SK-N-SH treated with all-trans-retinoic acid at 6 μM for 48 hours (cell line): ENCODE data around the gene ZNF749.

Experiments used
- ATAC-seq: fragments of 200-7000 bp; cut with Tn5 transposase; 3 replicates; pipeline ENCODE4 v1.9.1; 2020; ENCODE audit warnings: mild to moderate bottlenecking, moderate library complexity
- ARNTL ChIP-seq: fragments of 450-650 bp; formaldehyde crosslinking; IDR thresholded peaks from 2 replicates; pipeline ENCODE4 v1.5.0; 2020; ENCODE audit warnings: low read depth, mild to moderate bottlenecking, moderate library complexity, borderline replicate concordance
- BACH2 ChIP-seq: fragments of 250-450 bp; sonication (Bioruptor Pico); IDR thresholded peaks from 2 replicates; pipeline ENCODE4 v1.9.0; 2021; ENCODE audit warnings: mild to moderate bottlenecking, borderline replicate concordance
- CREB5 ChIP-seq: fragments of 250-450 bp; sonication (Bioruptor Pico); IDR thresholded peaks from 2 replicates; pipeline ENCODE4 v1.5.1; 2020; ENCODE audit warnings: low read depth, mild to moderate bottlenecking, moderate library complexity
- CSDC2 ChIP-seq: fragments of 250-450 bp; sonication (Bioruptor Pico); IDR thresholded peaks from 2 replicates; pipeline ENCODE4 v1.5.0; 2020; ENCODE audit warnings: mild to moderate bottlenecking, moderate library complexity
- CSRNP3 ChIP-seq: fragments of 250-450 bp; sonication (Bioruptor Pico); IDR thresholded peaks from 2 replicates; pipeline ENCODE4 v1.5.1; 2021; ENCODE audit warnings: mild to moderate bottlenecking, moderate library complexity
- ESRRG ChIP-seq: fragments of 250-450 bp; sonication (Bioruptor Pico); IDR thresholded peaks from 2 replicates; pipeline ENCODE4 v1.6.1; 2021; ENCODE audit warnings: mild to moderate bottlenecking
- GLIS3 ChIP-seq: fragments of 250-450 bp; sonication (Bioruptor Pico); IDR thresholded peaks from 2 replicates; pipeline ENCODE4 v1.5.0; 2020; ENCODE audit warnings: mild to moderate bottlenecking, moderate library complexity
- OSR1 ChIP-seq: fragments of 250-450 bp; sonication (Bioruptor Pico); IDR thresholded peaks from 2 replicates; pipeline ENCODE4 v1.8.0; 2022; ENCODE audit warnings: moderate library complexity, mild to moderate bottlenecking, inconsistent platforms
- PATZ1 ChIP-seq: fragments of 250-450 bp; sonication (Bioruptor Pico); IDR thresholded peaks from 2 replicates; pipeline ENCODE4 v1.8.0; 2020; ENCODE audit warnings: mild to moderate bottlenecking, moderate library complexity, borderline replicate concordance
- POU6F1 ChIP-seq: fragments of 250-450 bp; sonication (Bioruptor Pico); IDR thresholded peaks from 2 replicates; pipeline ENCODE4 v1.8.0; 2021; ENCODE audit warnings: low read depth, mild to moderate bottlenecking, moderate library complexity, borderline replicate concordance
- PPARA ChIP-seq: fragments of 250-450 bp; sonication (Bioruptor Pico); IDR thresholded peaks from 2 replicates; pipeline ENCODE4 v1.5.0; 2020; ENCODE audit warnings: mild to moderate bottlenecking, borderline replicate concordance
- RARB ChIP-seq: fragments of 250-450 bp; sonication (Bioruptor Pico); IDR thresholded peaks from 2 replicates; pipeline ENCODE4 v1.8.0; 2021; ENCODE audit warnings: mild to moderate bottlenecking, moderate library complexity
- SNAI2 ChIP-seq: fragments of 250-450 bp; sonication (Bioruptor Pico); IDR thresholded peaks from 2 replicates; pipeline ENCODE4 v1.5.0; 2020; ENCODE audit warnings: mild to moderate bottlenecking, moderate library complexity
- TOX ChIP-seq: fragments of 250-450 bp; sonication (Bioruptor Pico); IDR thresholded peaks from 2 replicates; pipeline ENCODE4 v1.8.0; 2021; ENCODE audit warnings: mild to moderate bottlenecking, moderate library complexity, borderline replicate concordance
- TSHZ2 ChIP-seq: fragments of 250-450 bp; sonication (Bioruptor Pico); IDR thresholded peaks from 2 replicates; pipeline ENCODE4 v1.5.0; 2020; ENCODE audit warnings: mild to moderate bottlenecking, moderate library complexity
- ZC3H10 ChIP-seq: fragments of 250-450 bp; sonication (Bioruptor Pico); IDR thresholded peaks from 2 replicates; pipeline ENCODE4 v1.5.1; 2021; ENCODE audit warnings: mild to moderate bottlenecking, moderate library complexity
- ZFP3 ChIP-seq: fragments of 250-450 bp; sonication (Bioruptor Pico); IDR thresholded peaks from 2 replicates; pipeline ENCODE4 v1.5.0; 2020; ENCODE audit warnings: mild to moderate bottlenecking, moderate library complexity
- ZNF565 ChIP-seq: fragments of 450-650 bp; formaldehyde crosslinking; conservative IDR thresholded peaks from 2 replicates; pipeline ENCODE4 v1.5.0; 2020; ENCODE audit warnings: low read depth, mild to moderate bottlenecking, moderate library complexity
- ZNF70 ChIP-seq: fragments of 450-650 bp; formaldehyde crosslinking; IDR thresholded peaks from 2 replicates; pipeline ENCODE4 v1.5.0; 2020; ENCODE audit warnings: mild to moderate bottlenecking, moderate library complexity
- ZNF8 ChIP-seq: fragments of 450-650 bp; formaldehyde crosslinking; IDR thresholded peaks from 2 replicates; pipeline ENCODE4 v1.5.0; 2020; ENCODE audit warnings: mild to moderate bottlenecking, moderate library complexity

ZNF749 gene

GRCh38 chr19:57410877-57411671 lies 24.1 kb upstream of the ZNF749 start, which contains the start of gene ZNF17:
ZNF17 (plus strand) TSS chr19:57411161; CDS start chr19:57413616, 2,455 bp downstream.
- ATAC-seq = peak; percentile 100
- TF ChIP-seq CSDC2 (CRISPR knock-in tag) (no peak), CSRNP3 (CRISPR knock-in tag) (no peak), ZFP3 (CRISPR knock-in tag) (no peak)

GRCh38 chr19:57419439-57419838 lies 15.7 kb upstream of the ZNF749 start:
- ATAC-seq = no peak
- TF ChIP-seq ZNF8 (no peak), PATZ1 (no peak), ESRRG (CRISPR knock-in tag) (no peak), GLIS3 (CRISPR knock-in tag) (no peak), POU6F1 (CRISPR knock-in tag) (no peak), CSDC2 (CRISPR knock-in tag) (no peak), TSHZ2 (no peak), TOX (no peak), ZNF565 (no peak), RARB (no peak), PPARA (CRISPR knock-in tag) (no peak), SNAI2 (CRISPR knock-in tag) (no peak), OSR1 (CRISPR knock-in tag) (no peak), CREB5 (CRISPR knock-in tag) (no peak), ZC3H10 (CRISPR knock-in tag) (no peak), ZNF70 (CRISPR knock-in tag) (no peak), ARNTL (CRISPR knock-in tag) (no peak), BACH2 (CRISPR knock-in tag) (no peak)

- no peak for TF ChIP-seq TSHZ2
Observed at GRCh38 chr19:57421037-57421436, 14.1 kb upstream of the ZNF749 start.

More at GRCh38 chr19:57421037-57421436, 14.1 kb upstream of the ZNF749 start:
- no peak for ATAC-seq
